Stimulated activated CD4-positive, alpha-beta T cell treated with anti-CD3 and anti-CD28 coated beads, Interleukin-4, amount 100 ng/mL, for 48 hours (primary cell): Measurements from ENCODE around the gene TREM2.
"Not testable (repeated sequence)": the region's sequence is repeated elsewhere in the genome, so short reads cannot be mapped to it uniquely, and the experiment has no call there.

Source experiments
- DNase-seq, 2 donors: peaks; one replicate each; pipeline ENCODE4 v3.0.0-alpha.2; 2020; ENCODE audit warnings: low read depth in 2 of 2

The TREM2 gene

GRCh38 chr6:41162687-41163418, at the start of gene TREM2:
Gene TREM2, minus strand, starts transcription at chr6:41163116. Its CDS starts 34 bp downstream, at chr6:41163082.
- DNase-seq, result no peak

DNA sequence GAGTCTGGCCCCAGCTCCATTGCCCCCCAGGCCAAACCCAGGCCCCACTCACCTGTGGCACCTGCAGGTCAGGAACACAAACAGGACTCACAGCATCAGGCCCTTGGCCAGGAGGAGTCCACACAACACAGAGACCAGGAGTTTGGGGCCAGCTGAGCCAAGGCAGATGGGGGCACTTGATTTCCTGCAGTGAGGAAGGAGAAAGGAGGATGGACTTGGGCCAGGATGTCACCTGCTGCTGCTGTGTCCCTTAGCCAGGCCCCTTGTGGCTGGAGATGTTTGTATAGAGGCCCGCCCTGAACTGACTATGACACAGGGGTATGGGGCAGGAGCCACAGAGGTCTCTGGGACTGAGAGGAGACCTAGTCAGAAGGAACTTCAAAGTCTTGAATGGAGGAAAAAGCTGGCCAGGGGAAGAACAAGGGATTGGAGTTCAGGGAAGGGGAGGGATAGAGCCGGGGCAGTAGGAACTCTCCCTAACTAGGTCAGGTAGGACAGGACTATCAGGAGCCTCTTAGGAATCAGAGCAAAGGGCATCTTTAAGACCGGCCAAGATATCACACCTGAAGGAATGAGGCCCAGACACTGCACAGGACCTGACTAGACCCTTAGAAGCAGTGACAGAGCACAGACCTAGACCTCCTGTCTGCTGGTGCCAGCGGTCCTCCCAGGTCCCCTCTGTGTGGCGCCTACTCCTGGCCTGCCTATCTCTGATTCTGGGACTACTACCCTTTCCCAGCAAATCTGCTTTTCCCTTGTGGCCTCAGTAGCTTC, 46.8 kb upstream of the TREM2 start:
- DNase-seq, result no peak

- no peak for DNase-seq
Measured at GRCh38 chr6:41208439-41209106, 45.7 kb upstream of the TREM2 start.

- DNase-seq, result no peak
Measured at GRCh38 chr6:41204156-41204555, 41.2 kb upstream of the TREM2 start.

- DNase-seq, result no peak
Measured at GRCh38 chr6:41201764-41202173, 38.9 kb upstream of the TREM2 start.

DNA sequence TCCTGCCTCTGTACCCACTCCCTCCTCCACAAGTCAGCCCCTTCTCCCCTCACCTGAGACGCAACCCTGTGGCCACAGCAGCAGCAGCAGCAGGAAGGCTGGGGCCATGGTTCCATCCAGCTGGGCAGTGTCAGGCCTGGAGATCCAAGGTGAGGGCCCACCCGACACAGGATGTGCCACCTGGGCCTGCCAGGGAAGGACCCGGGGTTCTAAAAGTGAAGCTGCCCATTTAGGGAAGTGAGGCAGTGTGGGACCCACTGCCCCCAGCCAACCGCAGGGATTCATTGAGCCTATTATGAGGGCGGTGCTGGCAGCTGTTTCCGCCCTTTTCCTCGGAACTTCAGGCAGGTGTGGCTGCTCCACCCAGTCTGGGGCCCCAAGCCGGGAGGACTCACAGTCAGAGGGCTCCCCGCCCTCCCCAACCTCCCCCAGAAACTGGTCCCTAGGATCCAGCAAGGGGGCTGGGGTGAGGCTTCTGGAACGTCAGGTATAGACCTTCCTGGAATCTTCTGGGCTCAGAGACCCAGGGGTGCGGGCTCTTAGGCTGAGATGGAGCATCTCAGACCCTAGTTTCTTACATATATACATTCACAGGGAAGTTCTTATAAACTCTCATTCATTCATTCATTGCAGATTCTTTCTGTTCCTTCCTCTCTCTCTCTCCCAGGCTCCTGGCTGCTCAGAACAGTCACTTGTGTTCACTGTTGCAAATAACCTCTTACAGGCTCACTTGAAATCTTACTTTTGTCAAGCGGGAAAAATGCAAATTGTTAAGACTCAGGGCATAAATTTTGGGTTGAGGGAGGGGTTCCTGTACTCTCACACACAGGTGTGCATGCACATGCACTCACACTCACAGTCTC, 38.2 kb upstream of the TREM2 start, which contains the start of gene TREML2:
Gene TREML2, minus strand, starts transcription at position 249 of the 863 bp plus-strand sequence. Its CDS starts 141 bp downstream, at position 108.
- DNase-seq, result peak in 1 of 2 donors; percentile 17

GRCh38 chr6:41200296-41200900, 37.5 kb upstream of the TREM2 start:
- peak; percentile 28 to 37 for DNase-seq

DNA sequence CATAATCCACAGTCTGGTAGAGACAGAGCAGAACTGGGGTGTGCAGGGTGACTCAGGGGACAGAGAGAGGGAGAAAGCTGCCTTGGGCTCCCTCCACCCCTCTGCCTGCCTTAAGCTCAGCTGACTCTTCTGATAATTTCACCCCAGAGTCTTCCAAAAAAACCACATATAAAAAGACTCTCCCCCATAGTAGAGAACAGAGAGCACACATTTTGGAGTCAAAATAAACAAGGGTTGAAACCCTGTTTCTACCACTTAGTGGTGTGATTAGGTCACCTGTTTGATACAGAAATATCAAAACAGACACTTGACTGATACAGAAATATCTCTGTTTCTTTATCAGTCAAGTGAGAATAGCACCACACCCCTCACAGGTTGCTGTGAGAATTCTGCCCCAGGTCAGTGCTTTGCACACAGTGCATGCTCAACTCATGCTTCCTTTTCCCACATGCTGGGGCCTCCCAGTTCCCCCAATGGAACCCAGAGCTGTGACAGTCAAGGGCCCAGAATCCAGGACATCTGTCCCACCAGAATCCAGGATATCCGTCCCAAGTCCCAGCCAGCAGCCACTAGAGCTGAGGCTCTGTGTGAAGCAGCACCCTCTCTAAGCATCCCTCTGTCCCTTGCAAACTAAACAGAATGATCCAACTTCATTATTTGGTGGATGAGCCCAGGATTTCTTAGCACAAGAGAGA, 36.8 kb upstream of the TREM2 start:
- peak in 1 of 2 donors; percentile 19 for DNase-seq

- DNase-seq, result no peak
Measured at GRCh38 chr6:41197234-41197633, 34.3 kb upstream of the TREM2 start.

- no peak for DNase-seq
Measured at GRCh38 chr6:41194386-41194785, 31.5 kb upstream of the TREM2 start.

DNA sequence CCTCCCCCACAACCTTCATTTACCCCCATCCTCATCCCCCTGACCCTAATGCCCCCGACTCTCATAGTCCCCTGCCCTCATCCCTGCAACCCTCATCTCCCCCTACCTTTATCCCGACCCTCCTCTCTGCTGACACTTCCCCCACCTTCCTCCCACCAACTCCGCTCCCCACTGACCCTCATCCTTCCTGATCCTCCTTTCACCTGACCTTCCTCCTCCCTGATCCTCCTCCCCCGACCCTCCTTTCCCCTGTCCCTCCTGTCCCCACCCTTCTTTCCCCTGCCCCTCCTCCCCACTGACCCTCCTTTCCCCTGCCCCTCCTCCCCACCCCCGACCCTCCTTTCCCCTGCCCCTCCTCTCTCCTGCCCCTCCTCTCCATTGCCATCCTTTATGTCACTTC, 31.0 kb upstream of the TREM2 start:
- no peak for DNase-seq

GRCh38 chr6:41193171-41193734, 30.3 kb upstream of the TREM2 start:
- no peak for DNase-seq

- DNase-seq, result peak; percentile 36 to 40
Measured at GRCh38 chr6:41191569-41191968, 28.7 kb upstream of the TREM2 start.

DNA sequence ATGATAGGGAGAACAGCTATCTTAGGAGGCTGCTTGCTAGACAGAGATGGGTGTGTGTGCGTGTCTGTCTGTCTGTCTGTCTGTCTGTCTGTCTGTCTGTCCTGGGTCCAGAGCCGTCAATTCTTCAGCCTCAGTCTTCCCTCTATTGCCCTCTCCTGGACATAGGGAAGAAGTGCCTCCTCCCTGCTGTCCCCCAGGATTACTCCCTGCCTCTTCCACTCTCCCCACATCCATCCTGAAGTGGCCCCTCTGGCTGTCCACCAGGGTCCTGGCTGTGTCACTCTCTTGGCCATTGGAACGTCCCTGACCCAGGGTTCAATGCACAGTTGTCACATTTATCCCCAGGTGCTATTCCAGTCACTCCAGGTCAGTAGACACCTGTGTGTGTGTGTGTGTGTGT, 27.9 kb upstream of the TREM2 start:
- DNase-seq, result no peak

DNA sequence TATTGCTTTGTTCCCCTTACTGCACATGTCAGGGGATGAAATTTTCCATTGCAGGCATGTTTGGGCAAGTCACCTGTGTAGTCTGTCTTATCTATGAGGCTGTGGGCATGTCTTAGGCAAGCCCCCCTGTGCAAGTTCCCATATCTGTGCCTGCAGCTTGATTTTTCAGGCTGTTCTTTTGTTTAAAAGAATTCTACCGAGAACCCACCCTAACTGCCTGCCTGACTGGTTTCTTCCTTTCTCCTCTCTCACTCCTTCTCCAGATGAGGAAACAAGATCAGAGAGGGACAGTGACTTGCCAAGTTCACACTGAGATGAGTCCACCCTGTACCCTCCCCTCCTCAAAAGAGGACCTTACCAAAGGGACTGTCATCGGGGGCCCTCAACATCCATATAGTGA, 27.1 kb upstream of the TREM2 start:
- no peak for DNase-seq

DNA sequence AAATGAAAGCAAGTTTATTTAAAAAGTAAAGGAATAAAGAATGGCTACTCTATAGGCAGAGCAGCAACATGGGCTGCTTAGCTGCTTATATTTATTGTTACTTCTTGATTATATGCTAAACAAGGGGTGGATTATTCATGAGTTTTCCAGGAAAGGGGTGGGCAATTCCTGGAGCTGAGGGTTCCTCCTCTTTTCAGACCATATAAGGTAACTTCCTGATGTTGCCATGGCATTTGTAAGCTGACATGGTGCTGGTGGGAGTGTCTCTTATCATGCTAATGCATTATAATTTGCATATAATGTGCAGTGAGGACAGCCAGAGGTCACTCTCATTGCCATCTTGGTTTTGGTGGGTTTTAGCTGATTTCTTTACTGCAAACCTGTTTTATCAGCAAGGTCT, 26.1 kb upstream of the TREM2 start:
- not testable (repeated sequence) for DNase-seq

- DNase-seq, result no peak
Measured at GRCh38 chr6:41187924-41188886, 25.3 kb upstream of the TREM2 start.

GRCh38 chr6:41186031-41186562, 23.2 kb upstream of the TREM2 start:
- DNase-seq, result no peak

DNA sequence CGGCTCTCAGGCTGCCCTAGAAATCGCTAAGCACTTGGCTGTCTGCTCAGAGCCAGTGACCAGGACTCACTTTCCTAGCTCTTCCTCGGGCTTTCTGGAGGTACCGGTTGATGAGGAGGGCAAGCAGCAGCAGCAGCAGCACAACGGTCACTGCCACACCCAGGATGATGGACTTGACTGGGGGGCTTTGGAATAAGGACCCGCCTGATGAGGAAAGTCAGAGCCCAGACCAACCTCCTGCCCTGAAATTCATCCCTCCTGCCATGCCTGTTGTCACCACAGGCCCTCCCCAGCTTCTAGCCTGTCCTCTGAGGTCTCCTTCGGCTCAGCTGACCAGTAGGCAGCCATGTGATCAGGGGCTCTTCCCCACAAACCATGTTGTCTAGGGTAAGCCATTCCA, 21.8 kb upstream of the TREM2 start:
- no peak for DNase-seq
